Activated CD4-positive, CD25-positive, alpha-beta regulatory T cell treated with anti-CD3 and anti-CD28 coated beads, Interleukin-2, amount 50 U/mL, for 16 hours (primary cell): Measurements from ENCODE around the gene PEX14.

Experiments used
- DNase-seq: peaks from one replicate; pipeline ENCODE4 v3.0.0-alpha.2; 2020; ENCODE audit warnings: low read depth, low spot score

Gene PEX14

DNA sequence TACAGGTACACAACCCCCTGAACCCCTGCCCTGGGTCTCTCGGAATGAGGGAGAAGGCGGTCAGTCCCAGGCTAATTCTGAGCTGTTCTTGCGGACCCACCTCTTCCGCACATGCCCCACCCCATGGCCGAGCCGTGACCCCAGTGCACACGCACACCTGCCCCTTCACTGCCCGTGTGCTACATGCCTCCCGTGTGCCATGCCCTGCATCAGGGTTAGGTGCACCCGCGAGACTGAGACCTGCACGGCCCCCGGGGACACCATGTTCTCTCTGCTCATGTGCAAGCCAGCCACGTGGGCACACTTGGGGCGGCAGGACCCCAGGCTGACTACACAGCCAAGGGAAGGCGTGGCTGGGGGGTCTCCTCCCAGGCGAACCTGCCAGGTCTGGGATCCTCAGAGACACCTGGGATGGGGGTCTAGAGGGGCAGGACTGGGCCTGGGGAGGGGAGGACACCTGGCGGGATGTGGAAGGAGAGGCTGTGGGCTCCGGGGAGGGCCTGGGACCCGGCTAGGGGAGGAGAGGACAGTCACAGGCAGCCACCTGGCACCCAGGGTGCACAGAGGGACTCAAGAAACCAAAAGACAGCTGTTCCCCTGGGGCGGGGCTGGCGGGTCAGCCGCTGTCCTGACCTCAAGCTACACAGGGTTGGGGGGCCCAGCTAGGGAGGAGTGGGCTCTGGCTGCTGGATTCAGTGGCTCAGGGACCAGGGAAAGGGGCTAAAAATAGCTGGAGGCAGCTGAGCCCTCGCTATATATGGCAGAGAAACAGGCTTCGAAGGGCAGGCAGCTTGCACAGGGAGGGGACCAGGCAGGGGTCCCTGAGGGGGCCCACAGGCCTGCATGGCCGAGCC lies 188.3 kb downstream of the PEX14 start:
- DNase-seq = no peak

DNA sequence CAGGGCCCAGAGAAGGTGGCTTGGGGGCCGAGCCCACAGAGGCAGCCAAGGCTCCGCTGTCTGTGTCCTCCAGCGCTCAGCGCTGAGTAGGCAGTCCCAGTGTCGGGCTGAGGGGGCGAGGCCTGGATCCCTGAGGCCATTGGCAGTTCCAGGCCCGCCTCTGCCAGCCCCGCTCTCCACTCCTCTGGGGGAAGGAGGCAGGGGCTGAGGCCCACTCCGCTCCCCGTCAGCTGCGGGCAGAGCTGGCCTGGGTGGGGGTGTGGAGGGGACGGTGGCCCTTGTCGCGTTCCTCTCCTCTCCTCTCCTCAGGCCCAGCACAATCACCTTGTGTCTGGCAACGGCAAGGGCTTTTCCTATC lies 188.9 kb downstream of the PEX14 start:
- DNase-seq = no peak

DNA sequence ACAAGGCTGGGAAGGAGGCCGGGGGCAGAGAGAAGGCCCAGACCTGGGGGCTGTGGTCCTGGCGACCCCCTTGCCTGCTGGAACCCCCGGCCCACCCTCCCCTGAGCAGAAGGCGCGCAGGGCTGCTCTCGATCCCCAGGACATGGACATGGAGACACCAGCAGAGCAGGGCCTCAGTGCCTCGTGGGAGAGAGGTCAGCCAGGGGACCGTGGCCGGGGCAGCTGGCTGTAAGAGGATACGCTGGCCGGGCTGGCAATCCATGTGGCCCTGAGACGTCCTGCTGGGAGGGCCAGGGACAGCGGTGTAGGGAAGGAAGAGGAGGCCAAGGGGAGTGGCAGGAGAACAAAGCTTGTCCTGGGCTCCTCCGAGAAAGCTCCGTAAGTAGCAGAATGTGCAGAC lies 189.5 kb downstream of the PEX14 start:
- DNase-seq = no peak

DNA sequence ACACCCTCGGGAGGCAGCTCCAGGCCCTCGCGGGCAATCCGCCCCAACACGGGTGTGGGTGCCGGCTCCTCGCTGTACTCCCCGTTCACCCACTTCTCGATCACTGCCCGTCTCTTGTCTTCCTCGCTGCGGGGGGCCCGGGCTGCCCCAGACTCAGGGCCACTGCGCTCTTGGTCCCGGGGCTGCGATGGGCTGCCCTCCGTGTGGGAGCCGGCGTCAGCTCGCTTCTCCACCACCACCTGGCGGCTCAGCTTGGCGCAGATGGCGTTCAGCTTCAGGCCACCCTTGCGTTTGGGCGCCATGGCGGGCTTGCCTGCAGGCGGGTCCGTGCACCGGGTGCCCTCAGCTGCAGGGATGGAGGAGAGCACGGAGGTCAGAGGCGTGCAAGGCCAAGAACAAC lies 190.5 kb downstream of the PEX14 start:
- no peak for DNase-seq

DNA sequence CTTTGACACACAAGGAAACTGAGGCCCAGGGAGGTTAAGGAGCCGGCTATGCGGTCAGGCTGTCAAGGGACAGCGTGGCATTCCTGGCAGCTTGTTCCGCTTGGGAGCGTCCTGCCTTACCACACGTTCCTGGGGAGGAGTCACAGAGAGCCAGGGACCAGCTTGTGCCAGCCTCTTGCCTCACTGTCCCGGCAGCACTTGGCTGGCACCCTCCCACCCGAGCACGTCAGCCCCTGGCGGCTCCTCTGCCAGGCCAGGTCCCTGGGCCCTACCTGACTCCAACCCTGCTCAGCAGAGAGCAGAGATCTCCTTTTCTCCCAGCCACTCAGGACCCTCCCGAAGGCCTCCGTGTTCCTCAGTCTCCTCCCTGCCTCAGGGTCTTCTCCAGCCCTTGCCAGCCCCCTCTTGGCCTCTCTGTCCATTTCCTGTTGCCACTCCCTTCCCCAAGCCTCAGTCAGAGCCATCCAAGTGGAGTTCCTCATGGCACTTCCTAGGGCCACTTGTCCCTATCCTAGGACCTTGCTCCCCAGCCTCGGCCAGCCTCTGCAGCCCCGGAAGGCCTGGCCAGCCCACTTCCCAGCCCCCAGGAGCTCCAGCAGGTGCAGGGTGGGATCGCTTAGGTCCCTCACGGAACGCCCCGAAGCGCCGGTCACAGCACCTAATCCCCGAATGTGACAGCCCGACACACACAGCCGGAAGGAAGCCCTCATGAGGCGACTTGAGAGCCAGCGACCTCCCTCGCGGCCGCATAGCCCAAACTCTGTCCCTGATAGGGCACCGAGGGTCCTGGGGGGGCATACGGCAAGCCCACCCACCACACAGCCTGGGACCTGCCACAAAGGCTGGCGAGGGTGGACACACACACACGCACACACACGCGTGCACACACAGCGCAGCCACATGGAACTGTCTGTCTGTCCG lies 191.4 kb downstream of the PEX14 start:
- DNase-seq = no peak

DNA sequence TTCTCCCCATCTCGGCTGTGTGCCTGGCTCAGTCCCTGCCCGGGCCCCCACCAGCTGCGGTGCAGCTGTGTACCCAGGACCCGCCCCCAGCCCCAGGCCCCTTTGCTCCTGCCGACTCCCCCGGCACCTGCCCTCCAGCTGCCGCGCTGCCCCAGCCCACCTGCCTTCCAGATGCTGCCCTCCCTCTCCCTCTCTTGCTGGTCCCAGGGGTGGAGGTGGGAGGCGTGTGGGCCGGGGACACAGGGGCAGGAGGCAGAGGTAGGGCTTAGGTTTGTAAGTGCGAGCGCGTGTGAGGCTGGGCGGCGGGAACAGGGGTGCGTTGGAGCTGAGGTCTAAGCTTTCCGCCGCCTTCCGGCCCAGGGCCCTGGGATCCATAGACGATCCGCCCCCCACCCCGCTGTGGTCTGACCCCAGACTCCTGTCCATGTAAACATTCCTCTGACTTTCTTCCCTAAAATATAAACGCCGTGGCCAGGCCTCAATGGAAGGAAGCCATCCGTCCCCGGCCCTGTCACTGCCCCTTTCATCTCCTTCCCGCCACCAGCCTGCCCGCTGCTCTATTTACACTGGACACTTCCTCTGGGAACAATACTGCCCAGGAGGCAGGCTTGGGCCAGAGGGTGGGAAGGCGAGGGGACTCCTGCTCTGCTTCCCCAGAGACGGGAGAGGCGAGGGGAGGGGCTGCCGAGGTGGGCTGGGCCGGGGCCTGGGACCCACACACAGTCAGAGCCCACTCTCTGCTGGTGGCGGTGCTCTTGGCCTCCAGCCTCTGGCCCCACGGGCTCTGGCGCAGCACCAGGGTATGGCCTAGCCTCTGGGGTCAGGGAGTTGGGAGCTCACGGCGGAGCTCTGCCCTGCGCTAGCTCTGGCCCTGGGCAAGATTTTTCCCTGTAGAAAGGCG lies 193.4 kb downstream of the PEX14 start:
- no peak for DNase-seq

DNA sequence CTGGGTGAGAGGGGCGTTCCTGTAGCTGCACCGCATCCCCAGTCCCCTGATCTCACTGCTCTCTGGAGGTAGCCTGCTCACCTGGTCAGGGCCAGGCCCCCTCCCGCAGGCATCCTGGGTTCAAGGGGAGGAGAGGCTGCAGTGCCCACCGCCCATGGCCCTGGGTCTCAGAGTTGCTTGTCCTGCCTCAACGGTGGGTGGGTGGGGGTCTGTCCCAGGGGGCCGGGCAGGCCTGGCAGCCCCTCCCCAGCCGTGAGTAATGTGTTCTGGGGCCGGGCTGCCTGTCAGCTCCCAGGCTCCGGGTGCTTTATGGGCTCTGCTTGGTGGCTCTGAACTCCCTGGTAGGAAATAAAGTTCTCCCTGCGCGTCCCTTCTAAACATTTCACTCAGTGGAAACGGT lies 194.8 kb downstream of the PEX14 start:
- no peak for DNase-seq

DNA sequence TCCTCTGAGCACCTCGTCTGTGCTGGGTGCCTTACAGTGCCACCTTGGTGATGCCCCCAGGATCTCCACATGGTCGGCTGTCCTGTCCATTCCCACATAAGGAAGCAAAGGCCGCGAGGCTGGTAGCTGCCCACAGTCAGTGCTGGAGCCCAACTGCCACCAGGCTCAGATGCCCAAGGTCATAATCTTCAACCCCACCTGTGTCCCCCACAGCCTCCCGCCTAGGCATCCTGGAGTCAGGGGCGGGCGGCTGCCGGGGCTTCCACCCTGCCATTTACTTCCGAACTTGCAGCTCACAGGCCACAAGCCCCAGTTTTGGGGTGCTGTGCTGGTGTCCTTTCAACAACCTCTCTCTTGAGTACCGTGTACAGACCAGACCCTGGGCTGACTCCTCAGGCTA lies 195.4 kb downstream of the PEX14 start:
- DNase-seq = no peak

DNA sequence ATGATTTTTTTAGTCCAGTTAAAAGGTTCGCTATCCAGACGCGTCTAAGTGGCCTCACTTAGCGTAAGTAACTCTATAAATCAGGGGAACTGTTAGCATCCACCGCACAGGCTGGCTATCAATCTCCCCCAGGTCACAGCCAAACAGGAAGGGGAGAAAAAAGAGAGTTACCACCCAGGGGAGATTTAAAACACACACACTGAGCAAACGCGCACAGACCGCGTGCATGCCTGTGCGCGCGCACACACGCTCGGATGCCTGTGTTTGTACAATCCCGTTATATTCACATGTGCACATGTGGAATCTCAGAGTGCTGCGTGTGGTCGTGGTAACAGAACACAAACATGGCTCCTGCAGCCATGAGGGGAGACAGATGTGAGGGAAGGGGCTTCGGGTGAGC lies 196.3 kb downstream of the PEX14 start:
- DNase-seq = no peak

DNA sequence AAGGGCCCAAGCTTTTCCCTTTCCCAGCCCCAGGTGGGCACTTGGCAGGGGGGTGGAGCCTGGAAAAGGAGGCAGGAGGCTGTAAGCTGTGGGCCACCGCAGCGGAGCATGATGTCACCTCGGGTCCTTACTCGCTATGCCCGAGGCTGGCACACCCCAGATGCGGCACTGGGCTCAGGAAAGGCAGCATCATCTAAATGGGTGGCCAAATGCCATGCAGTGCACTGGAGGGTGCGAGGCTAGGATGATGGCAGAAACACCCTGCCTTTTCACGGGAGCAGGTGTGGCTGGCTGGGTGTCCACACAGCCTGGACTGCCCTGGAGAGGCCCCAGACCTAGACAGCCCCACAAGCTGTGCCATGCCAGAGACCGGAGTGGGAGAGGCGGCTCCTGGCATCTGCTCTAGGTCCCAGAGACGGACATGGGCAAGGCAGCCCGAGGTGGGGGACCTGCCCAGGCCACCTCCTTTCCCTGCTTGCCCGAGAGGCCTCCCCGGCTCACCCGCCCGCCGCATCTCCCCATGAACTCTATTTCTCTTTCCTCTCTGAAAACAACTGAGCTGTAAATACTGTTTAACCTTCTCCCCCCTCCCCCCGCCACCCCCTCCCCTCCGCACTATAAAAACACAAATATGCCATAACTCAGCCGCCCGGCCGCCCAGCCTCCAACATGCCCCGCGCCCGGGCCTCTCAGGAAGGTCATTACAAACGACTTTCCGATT lies 197.0 kb downstream of the PEX14 start:
- no peak for DNase-seq

DNA sequence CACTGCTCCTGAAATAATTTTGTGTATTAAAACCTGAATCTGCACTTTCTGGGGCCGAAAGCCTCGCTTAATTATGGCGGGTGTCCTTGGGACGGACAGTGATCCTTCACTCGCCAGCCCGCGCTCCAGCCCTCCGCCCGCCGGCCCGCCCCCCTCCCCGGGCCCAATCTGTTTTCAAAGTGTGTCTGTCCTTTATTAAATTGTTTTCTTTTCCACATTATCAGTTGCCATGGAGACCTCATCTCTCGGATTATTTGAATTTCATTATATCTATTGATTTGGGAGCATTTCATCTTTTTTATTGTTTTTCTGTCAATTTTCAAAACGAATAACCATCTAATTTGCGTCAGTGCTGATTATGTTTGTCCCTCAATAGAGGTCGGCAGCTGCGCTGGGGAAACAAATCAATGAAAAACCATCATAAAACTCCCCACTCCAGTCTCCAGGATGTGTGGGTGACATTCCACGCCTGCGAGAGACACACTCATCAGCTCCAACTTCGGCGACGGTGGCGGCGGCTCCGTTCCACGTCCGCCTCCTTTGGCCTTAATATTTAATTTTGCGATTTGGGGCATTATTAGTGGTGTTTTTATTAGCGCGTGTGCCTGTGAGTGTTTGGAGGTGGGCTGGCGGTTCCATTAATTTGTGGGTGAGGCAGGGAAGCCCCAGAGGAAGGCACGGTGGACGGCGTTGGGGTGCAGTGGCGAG lies 197.7 kb downstream of the PEX14 start:
- no peak for DNase-seq

DNA sequence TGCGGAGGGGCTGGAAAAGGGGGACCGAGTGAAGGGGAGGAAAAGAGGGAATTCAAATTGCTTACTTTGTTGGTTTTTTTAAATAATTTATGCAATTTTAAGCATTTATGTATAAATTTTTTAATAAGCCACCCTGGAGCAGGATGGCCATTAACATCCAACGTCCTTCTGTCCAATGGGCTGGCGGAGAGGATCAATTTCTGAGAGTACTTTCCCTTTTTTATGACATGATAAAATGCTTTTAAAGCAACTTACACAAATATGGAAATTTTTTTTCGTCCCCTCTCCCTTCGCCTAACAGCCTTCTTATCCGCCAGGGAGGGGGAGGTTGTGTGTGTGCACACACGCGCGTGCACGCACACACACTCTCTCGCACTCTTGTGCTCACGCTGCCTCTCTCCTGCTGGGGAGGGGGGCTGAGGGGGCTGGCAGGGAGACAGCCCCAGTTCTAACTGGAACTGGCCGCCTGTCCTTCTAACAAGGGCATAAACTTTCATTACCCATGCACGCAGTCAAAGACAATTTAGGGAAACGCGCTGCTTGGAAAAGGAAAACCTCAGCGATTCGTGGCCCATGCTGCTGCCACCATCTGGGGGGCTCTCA lies 198.5 kb downstream of the PEX14 start:
- DNase-seq = no peak

DNA sequence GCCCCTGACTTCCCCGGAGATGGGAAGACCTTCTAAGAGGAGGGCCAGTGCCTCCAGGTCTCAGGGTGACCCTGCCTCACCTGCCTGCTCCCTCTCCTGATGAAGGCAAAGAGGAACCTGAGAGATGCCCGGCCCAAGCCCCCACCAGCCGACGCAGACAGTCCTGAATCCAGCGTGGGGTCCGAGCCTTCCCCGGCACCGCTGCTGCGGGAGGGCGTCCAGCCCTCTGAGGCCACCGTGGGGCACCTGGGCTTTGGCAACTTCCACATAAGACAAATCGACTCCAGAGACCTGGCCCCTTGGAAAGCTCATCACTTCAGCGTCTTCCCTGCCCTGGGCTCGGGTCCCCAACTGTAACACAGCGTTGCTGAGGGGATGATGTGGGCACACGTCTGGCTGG lies 199.5 kb downstream of the PEX14 start:
- no peak for DNase-seq

DNA sequence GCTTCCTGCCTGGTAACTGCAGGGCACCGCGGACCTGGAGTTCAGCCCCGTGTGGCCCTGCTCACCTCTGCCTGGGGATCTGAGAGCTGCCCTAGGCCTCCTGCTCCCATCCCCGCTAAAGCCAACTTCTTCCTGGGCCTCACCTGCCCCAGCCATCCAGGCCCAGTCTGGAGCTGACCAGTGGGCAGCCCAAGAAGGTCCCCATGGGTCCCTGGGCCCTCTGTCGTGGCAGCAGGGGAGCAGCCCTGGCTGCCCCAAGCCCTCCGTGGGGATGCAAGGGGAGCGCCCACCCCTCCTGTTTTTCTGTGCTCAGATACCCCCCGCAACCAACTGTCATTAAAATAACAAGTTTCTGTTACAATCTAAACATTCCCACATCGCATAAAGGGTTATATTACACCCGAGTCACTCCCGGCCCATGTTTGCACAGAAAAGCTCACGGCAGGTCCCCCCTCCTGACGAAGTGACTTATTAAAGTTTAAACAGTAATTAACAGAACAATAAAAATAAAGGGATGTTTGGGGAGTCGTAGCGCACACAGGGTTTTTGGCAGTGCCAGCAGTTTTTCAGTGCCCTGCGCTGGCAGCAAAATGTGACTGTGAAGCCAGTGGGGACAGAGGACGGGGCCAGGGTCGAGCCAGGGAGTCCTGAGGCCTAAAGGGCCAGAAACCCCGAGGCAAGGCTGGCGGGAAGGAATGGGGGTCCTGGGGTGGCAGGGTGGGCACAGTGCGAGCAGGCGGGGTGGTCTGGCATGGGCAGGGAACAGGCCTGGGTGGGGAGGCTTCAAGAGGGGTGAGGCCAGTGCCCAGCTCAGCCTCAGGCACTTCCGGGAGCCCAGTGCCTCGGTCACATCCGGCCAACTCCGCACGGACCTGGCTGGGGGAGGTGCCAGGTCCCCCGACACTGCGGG lies 200.2 kb downstream of the PEX14 start:
- no peak for DNase-seq

DNA sequence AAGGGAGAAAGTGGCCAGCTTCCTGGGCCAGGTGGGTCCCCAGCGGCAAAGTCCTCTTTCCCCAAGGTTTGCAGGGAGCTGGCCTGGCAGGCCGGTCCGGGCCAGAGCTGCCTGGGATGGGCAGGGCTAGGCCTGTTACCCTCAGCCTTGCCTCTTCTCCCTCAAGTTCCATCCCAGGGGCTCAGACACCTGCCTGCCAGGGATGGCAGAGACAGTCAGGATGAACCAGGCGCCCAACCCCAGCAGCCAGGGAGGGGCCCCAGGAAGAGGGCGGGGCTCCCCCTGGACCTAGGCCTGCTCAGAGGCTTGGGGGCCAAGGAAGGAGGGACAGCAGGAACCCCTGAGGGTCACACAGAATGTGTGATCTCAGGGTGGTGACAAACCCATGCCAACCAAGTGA lies 201.1 kb downstream of the PEX14 start:
- DNase-seq = no peak

DNA sequence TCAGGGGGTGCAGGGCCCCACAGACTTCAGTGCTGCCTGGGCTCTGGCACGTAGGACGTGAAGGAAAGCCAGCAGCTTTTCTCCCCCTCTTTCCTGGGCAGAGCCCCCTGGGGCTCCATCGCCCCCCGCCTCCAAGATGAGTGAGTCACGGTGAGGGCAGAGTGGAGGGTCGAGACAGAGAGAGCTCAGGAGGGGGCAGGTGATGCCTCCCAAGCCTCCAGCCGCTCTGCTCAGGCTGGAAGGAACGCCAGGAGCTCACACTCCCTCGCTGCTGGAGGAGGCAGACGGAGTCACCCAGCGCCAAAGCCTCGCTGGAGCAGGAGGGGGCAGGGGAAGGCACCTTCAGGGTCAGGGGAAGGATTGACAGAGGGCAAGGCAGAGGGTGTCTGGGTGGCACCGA lies 202.2 kb downstream of the PEX14 start:
- DNase-seq = no peak

DNA sequence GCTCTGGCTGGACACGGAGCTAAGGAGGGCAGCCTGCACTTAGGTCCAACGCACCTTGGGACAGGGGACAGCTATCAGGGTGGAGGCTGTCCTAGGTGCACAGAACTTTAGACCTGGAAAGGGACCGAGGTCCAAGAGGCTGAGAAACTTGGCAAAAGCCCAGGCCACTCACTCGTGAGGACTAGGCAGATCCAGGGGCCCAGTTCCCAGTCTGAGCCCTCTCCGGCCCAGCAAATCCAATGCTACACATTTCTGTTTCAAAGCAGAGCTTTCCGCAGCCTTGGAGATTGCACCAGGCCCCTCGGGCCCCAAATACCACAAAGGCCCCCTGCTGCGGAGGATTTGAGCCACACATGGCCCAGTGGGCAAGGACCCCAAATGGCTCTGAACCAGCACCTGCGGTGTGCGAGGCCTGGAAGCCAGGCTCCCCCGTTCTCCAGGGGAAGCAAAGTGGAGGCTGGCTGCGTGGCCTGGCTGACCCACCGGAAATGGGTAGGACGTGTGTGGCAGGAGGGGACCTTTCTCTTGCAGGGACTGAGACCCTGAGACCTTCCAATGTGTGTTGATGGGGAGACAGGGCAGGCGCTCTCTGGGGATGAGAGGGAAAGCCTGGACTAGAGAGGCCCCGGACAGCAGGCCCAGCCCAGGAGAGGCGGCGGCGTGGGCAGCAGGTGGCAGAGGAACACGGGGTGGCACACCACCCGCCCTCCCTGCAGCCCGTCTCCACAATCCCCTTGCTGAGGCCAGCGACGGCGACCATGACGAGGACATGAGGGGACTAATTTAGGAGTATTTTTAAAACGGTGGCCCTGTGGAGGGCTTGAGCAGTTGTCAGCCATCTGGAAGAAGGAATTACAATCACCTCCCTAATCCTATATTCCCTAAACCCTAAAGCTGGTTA lies 203.0 kb downstream of the PEX14 start:
- DNase-seq = no peak

DNA sequence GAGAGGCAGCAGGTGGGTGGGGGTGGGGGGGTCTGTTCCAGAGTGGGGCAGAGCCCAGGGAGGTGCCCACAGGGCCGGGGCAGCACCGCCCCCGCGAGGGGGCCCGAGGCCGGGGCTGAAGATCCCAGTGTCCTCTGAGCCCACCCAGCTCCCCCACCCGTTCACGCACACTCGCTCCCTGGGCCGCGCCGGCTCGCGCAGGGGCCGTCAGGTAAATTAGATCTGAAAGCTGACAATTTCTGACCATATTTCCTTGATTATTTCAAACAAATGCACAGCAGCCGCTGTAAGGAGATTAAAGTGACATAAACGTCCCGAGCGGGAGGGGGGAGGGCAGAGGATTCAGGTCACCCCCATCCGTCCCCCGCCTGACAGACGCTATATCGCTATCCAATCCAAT lies 203.7 kb downstream of the PEX14 start:
- DNase-seq = no peak
